Fibroblast of upper back skin (primary cell): ENCODE measurements around the gene PDE11A.

Experiments
- DNase-seq: peaks from one replicate; pipeline ENCODE4 v3.0.0-alpha.2; 2013

Gene PDE11A

GRCh38 chr2:177921726-177922125, 150.9 kb downstream of the PDE11A start:
- DNase-seq = peak; percentile 5

GRCh38 chr2:177917169-177917568, 155.4 kb downstream of the PDE11A start:
- no peak for DNase-seq

GRCh38 chr2:177916342-177916741, 156.2 kb downstream of the PDE11A start:
- no peak for DNase-seq

GRCh38 chr2:177914247-177914646, 158.3 kb downstream of the PDE11A start:
- DNase-seq = no peak

- peak; percentile 4 for DNase-seq
Observed at GRCh38 chr2:177909962-177910361, 162.6 kb downstream of the PDE11A start.

- DNase-seq = no peak
Observed at GRCh38 chr2:177908824-177909223, 163.8 kb downstream of the PDE11A start.

GRCh38 chr2:177908182-177908581, 164.4 kb downstream of the PDE11A start:
- no peak for DNase-seq

GRCh38 chr2:177906041-177906718, 166.4 kb downstream of the PDE11A start:
- DNase-seq = peak; percentile 42

- no peak for DNase-seq
Observed at GRCh38 chr2:177905640-177906039, 166.9 kb downstream of the PDE11A start.

GRCh38 chr2:177902395-177903163, 170.0 kb downstream of the PDE11A start:
- no peak for DNase-seq

GRCh38 chr2:177900082-177900481, 172.5 kb downstream of the PDE11A start:
- no peak for DNase-seq

GRCh38 chr2:177897278-177897677, 175.3 kb downstream of the PDE11A start:
- no peak for DNase-seq

GRCh38 chr2:177896587-177896986, 176.0 kb downstream of the PDE11A start:
- no peak for DNase-seq

- DNase-seq = no peak
Observed at GRCh38 chr2:177894546-177894945, 178.0 kb downstream of the PDE11A start.

GRCh38 chr2:177893880-177894279, 178.7 kb downstream of the PDE11A start:
- DNase-seq = no peak

GRCh38 chr2:177891533-177891932, 181.0 kb downstream of the PDE11A start:
- no peak for DNase-seq

- no peak for DNase-seq
Observed at GRCh38 chr2:177889818-177890460, 182.6 kb downstream of the PDE11A start.

- DNase-seq = no peak
Observed at GRCh38 chr2:177888581-177888980, 184.0 kb downstream of the PDE11A start.

GRCh38 chr2:177887722-177888121, 184.9 kb downstream of the PDE11A start:
- DNase-seq = no peak

GRCh38 chr2:177886824-177887223, 185.8 kb downstream of the PDE11A start:
- no peak for DNase-seq

GRCh38 chr2:177885828-177886466, 186.6 kb downstream of the PDE11A start:
- no peak for DNase-seq

- DNase-seq = no peak
Observed at GRCh38 chr2:177883177-177883576, 189.4 kb downstream of the PDE11A start.

GRCh38 chr2:177882501-177882900, 190.1 kb downstream of the PDE11A start:
- DNase-seq = no peak
